Gastroesophageal sphincter (tissue), 4 donors: Measurements from ENCODE around the gene GDPD5. TPM values are rescaled to one million over a fixed set of nuclear protein-coding genes. Genes with fewer than 3 reads are reported as not detected.

Source experiments
- ATAC-seq: fragments of 150-250 bp; one replicate; pipeline ENCODE4 v1.9.1; 2016; ENCODE audit warnings: mild to moderate bottlenecking, moderate library complexity
- H3K27ac ChIP-seq, 4 donors: fragments of 200-600 bp; sonication (generic) in 3 of 4; 1 replicate in 3 of 4; 2 replicates in 1 of 4; pipeline ENCODE4 v1.5.1; 2016 to 2019
- H3K27me3 ChIP-seq: fragments of 200-600 bp; sonication (generic); one replicate; pipeline ENCODE4 v1.5.1; 2019
- H3K36me3 ChIP-seq, 2 donors: fragments of 200-600 bp; sonication (generic); one replicate each; pipeline ENCODE4 v1.5.1; 2019; ENCODE audit warnings: control low read depth in 1 of 2
- H3K4me1 ChIP-seq, 3 donors: fragments of 200-600 bp; sonication (generic); 1 replicate in 2 of 3; 2 replicates in 1 of 3; pipeline ENCODE4 v1.5.1; 2016 to 2019; ENCODE audit warnings: control low read depth in 2 of 3
- H3K4me3 ChIP-seq, 2 donors: fragments of 200-600 bp; sonication (generic); one replicate each; pipeline ENCODE4 v1.5.1; 2019; ENCODE audit warnings: mild to moderate bottlenecking in 1 of 2, moderate library complexity in 1 of 2
- H3K9me3 ChIP-seq, 3 donors: fragments of 200-600 bp; sonication (generic); one replicate each; pipeline ENCODE4 v1.5.1; 2017 to 2019; ENCODE audit warnings: control low read depth in 2 of 3
- CTCF ChIP-seq, 4 experiments: fragments of 200-600 bp in 2 of 4; fragments of 450-650 bp in 2 of 4; sonication (generic) in 1 of 4; IDR thresholded peaks; one replicate each; pipeline ENCODE4 v1.5.1; 2017 to 2019; ENCODE audit warnings: antibody characterized with exemption in 4 of 4, mild to moderate bottlenecking in 2 of 4, moderate library complexity in 2 of 4
- EP300 ChIP-seq: sonication (generic); formaldehyde crosslinking; IDR thresholded peaks from one replicate; pipeline ENCODE4 v1.6.1; 2017; ENCODE audit warnings: antibody characterized with exemption, mild to moderate bottlenecking
- POLR2A ChIP-seq, 2 donors: fragments of 450-650 bp; IDR thresholded peaks; one replicate each; pipeline ENCODE4 v1.6.1; 2017; ENCODE audit warnings: antibody characterized with exemption in 2 of 2, mild to moderate bottlenecking in 2 of 2, moderate library complexity in 1 of 2
- POLR2AphosphoS5 ChIP-seq: sonication (generic); formaldehyde crosslinking; IDR thresholded peaks from one replicate; pipeline ENCODE4 v1.6.1; 2017; ENCODE audit warnings: antibody characterized with exemption
- WGBS, 2 donors: methylation state at CpG; one replicate each; pipeline ENCODE4 v1.1.5; 2018; ENCODE audit warnings: low coverage in 1 of 2; 5-methylcytosine and 5-hydroxymethylcytosine counted together
- total RNA-seq, 4 donors: library from RNA; depleted of rRNA; stranded (reverse); fragments of >200 nt; gene quantifications; one replicate each; pipeline ENCODE4 v1.1.0, GENCODE V29; 2016

GDPD5 gene
- total RNA-seq, 4 donors from 2014 or later, result 3.8 to 9.3 (median 6.4) TPM

GRCh38 chr11:75480185-75481175, 45.3 kb downstream of the GDPD5 start:
- no peaks in the 10 kb centered on the region for H3K9me3 ChIP-seq
- peaks cover 0 to 14% (median 12%) of the 10 kb centered on the region in 3 donors for H3K4me1 ChIP-seq
- WGBS, 2 donors, result 92% methylated on average over 9 to 10 of the region's 10 CpGs
- H3K36me3 ChIP-seq, result no peaks in the 10 kb centered on the region
- no peak for ATAC-seq
- H3K27ac ChIP-seq, result no peak overlapping the region
- H3K27me3 ChIP-seq, result no peaks in the 10 kb centered on the region
- no peak overlapping the region for H3K4me3 ChIP-seq
- no peak for TF ChIP-seq POLR2AphosphoS5
- no peak for TF ChIP-seq EP300
- no peak for TF ChIP-seq POLR2A (IDR thresholded peaks at IDR 0.05)
- no peak for TF ChIP-seq CTCF (IDR thresholded peaks at IDR 0.05)

- no peak for ATAC-seq
These were observed 46.1 kb downstream of the GDPD5 start for GRCh38 chr11:75479597-75480145.

GRCh38 chr11:75478783-75479596, 46.8 kb downstream of the GDPD5 start:
- Histone ChIP-seq H3K4me3 (no peak overlapping the region), H3K27me3 (no peaks in the 10 kb centered on the region), H3K27ac (no peak overlapping the region), H3K36me3 (no peaks in the 10 kb centered on the region), H3K4me1 (peaks cover 0 to 28% (median 14%) of the 10 kb centered on the region in 3 donors), H3K9me3 (no peaks in the 10 kb centered on the region)
- no peak for ATAC-seq
- WGBS, 2 donors, result 100% methylated on average over 1 of the region's 5 CpGs; no CpG with 5 or more reads in 1 of the 2 donors
- TF ChIP-seq EP300 (no peak), POLR2A (IDR thresholded peaks at IDR 0.05) (no peak), CTCF (IDR thresholded peaks at IDR 0.05) (no peak), POLR2AphosphoS5 (no peak)

More at GRCh38 chr11:75479597-75480145, 46.1 kb downstream of the GDPD5 start:
- Histone ChIP-seq H3K27ac (no peak overlapping the region), H3K36me3 (no peaks in the 10 kb centered on the region), H3K4me3 (no peak overlapping the region), H3K9me3 (no peaks in the 10 kb centered on the region), H3K27me3 (no peaks in the 10 kb centered on the region), H3K4me1 (peaks cover 0 to 22% (median 14%) of the 10 kb centered on the region in 3 donors)
- 51 to 73% methylated on average over 3 to 4 of the region's 4 CpGs for WGBS, 2 donors
- TF ChIP-seq POLR2A (IDR thresholded peaks at IDR 0.05) (no peak), POLR2AphosphoS5 (no peak), CTCF (IDR thresholded peaks at IDR 0.05) (no peak), EP300 (no peak)

- no peaks in the 10 kb centered on the region for H3K36me3 ChIP-seq
- TF ChIP-seq EP300 (no peak), POLR2AphosphoS5 (no peak), POLR2A (IDR thresholded peaks at IDR 0.05) (no peak), CTCF (IDR thresholded peaks at IDR 0.05) (no peak)
- peaks cover 0 to 29% (median 14%) of the 10 kb centered on the region in 3 donors for H3K4me1 ChIP-seq
- WGBS, 2 donors, result 100% methylated on average over 1 of the region's 12 CpGs; no CpG with 5 or more reads in 1 of the 2 donors
- no peak for ATAC-seq
- H3K27ac ChIP-seq, result no peak overlapping the region
- no peak overlapping the region for H3K4me3 ChIP-seq
- no peaks in the 10 kb centered on the region for H3K27me3 ChIP-seq
- H3K9me3 ChIP-seq, result no peaks in the 10 kb centered on the region
These were observed 48.2 kb downstream of the GDPD5 start for GRCh38 chr11:75477614-75477935.
